Hepatocyte (in vitro differentiated cells): ENCODE results near the gene S100A4.
A peak's percentile ranks its signal among the peaks of the same experiment; 100 is the strongest.

Experiments used
- CTCF ChIP-seq: fragments of 200-600 bp; sonication (generic); IDR thresholded peaks from 2 replicates; pipeline ENCODE4 v1.5.1; 2016; ENCODE audit warnings: antibody characterized with exemption, mild to moderate bottlenecking; ENCODE audit not compliant: poor library complexity
- EZH2 ChIP-seq: fragments of 200-600 bp; sonication (generic); IDR thresholded peaks from 2 replicates; pipeline ENCODE4 v1.6.1; 2016; ENCODE audit warnings: antibody characterized with exemption, mild to moderate bottlenecking, borderline replicate concordance
- EZH2phosphoT487 ChIP-seq: fragments of 200-600 bp; sonication (generic); IDR thresholded peaks from one replicate; pipeline ENCODE4 v1.6.1; 2018; ENCODE audit warnings: antibody characterized with exemption, mild to moderate bottlenecking, low read depth, moderate library complexity; ENCODE audit not compliant: unreplicated experiment, severe bottlenecking

- TF ChIP-seq CTCF (peak; percentile 91), EZH2phosphoT487 (no peak), EZH2 (no peak)
Measured at GRCh38 chr1:153494976-153495535, 50.5 kb downstream of the S100A4 start.
